ENCODE results near the gene TMC1. TPM values are rescaled to one million over a fixed set of nuclear protein-coding genes. Genes with fewer than 3 reads are reported as not detected.

TMC1 gene
- total and polyA plus RNA-seq, 10 of the 15 experiments (the other 5 are each of a cell fraction or from before 2014, with no cell fraction given), result 0.06 to 0.94 (median 0.40) TPM; not detected in 1

DNA sequence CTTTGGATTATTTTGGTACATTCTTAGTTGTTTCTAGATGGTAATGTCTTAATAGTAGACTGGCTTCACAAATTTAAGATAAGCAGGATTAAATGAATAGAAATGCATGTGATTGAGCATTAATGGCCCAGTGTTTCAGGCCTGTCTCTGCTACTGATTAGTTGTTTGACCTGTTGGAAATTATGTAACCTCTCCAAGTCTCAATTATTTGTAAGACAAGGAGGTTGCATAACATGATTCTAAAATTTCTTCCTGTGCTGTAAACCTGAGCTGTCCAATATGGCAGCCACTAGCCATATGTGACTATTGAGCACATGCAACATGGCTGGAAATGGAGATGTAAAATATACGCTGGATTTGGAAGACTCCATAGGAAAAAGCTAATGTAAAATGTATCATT lies 333.9 kb downstream of the TMC1 start:
- 94% methylated on average over 1 of the region's 1 CpG for WGBS (ENCODE audit: insufficient coverage, insufficient replicate concordance, low lambda C conversion rate, missing lambda C conversion rate)
- Histone ChIP-seq H3K36me3 (ENCODE audit: control insufficient read depth in 2 of 2, insufficient read depth in 2 of 2, low read length in 1 of 2) (no peaks in the 10 kb centered on the region), H3K79me2 (ENCODE audit: control insufficient read depth, insufficient read depth, low read length) (no peaks in the 10 kb centered on the region), H3K9me3 (replicated peaks; ENCODE audit: control insufficient read depth, insufficient read depth, low read length) (no peaks in the 10 kb centered on the region), H4K20me1 (ENCODE audit: control insufficient read depth, insufficient read depth) (no peaks in the 10 kb centered on the region), H2AFZ (ENCODE audit: control insufficient read depth, low read depth, low read length) (no peak overlapping the region), H3K4me1 (ENCODE audit: control insufficient read depth, insufficient read depth, low read length) (no peaks in the 10 kb centered on the region), H3K4me3 (no peak overlapping the region), H3K4me2 (ENCODE audit: control insufficient read depth, insufficient read depth) (no peak overlapping the region), H3K9ac (ENCODE audit: control insufficient read depth, insufficient read depth, low read length) (no peak overlapping the region), H3K27me3 (replicated peaks in 1 of 2; ENCODE audit: control insufficient read depth in 2 of 2, insufficient read depth in 2 of 2, low read length in 1 of 2) (no peaks in the 10 kb centered on the region), H3K27ac (ENCODE audit: control insufficient read depth, insufficient read depth) (no peak overlapping the region)
- DNase-seq (ENCODE audit: low read depth, low spot score) (no peak), FAIRE-seq (no peak), ATAC-seq (no peak)
- ChIA-PET SMC1A (ENCODE audit: uncharacterized antibody, unreplicated experiment) (no interaction called here), RAD21 (ENCODE audit: unreplicated experiment) (no interaction called here), POLR2A (no interaction called here), CTCF (interaction anchor here (1.2 to 1.3 kb wide), 2 partner anchors 29 to 211 kb away, joined by 4 read pairs; no protein-coding TSS in a partner anchor)
- BruUV-seq (replicated peaks), result no TSS peak
- intact Hi-C loops (cut with micrococcal nuclease; ENCODE audit: unreplicated experiment) (loop anchor here (5.0 kb wide), 1 partner anchor 327 kb away; no protein-coding TSS in a partner anchor), in situ Hi-C loops (cut with MboI) (loop anchor here (5.0 to 10.0 kb wide), 2 partner anchors 232 to 329 kb away; no protein-coding TSS in a partner anchor)
- TF ChIP-seq ZBED1 (IDR thresholded peaks at IDR 0.05; ENCODE audit: borderline replicate concordance) (no peak), NR2F1 (conservative IDR thresholded peaks at IDR 0.05) (no peak), SP1 (IDR thresholded peaks at IDR 0.05; ENCODE audit: low read depth, low read length) (no peak), POLR2A (IDR thresholded peaks at IDR 0.05; ENCODE audit: low read depth, low read length) (no peak), SMAD5 (IDR thresholded peaks at IDR 0.05; ENCODE audit: low read depth) (no peak), RBBP5 (conservative IDR thresholded peaks at IDR 0.05) (no peak)

DNA sequence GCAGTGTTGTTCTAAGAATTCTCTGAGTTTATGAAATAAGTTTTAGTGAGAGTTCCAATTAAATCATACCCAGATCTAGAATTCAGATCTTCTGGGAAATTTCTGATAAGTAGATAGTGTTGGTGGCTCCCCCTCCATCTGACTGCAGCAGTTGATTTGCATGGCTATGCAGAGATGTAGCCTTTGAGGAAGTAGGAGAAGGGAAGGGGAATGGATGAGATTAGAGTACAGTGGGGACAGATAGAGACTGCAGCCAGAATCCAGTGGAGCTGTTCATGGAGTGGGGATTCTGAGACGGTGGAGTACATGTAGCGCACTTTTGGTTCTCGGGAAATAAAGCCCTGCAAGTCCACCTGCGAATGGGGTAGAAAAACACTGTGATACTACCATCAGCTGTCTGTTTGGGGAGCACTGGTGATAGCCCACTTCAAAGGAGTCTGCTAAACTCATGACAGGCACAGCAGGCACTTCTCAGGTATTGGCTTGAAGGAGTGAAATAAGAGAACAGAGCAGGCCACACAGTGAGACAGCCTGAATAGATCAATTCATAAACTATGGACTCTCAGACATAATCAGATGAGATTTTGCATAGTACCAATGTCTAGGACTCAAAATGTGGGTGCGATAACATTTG lies 334.6 kb downstream of the TMC1 start:
- Histone ChIP-seq H3K4me2 (ENCODE audit: control insufficient read depth, insufficient read depth) (no peak overlapping the region), H4K20me1 (ENCODE audit: control insufficient read depth, insufficient read depth) (no peaks in the 10 kb centered on the region), H3K27me3 (replicated peaks in 1 of 2; ENCODE audit: control insufficient read depth in 2 of 2, insufficient read depth in 2 of 2, low read length in 1 of 2) (no peaks in the 10 kb centered on the region), H3K79me2 (ENCODE audit: control insufficient read depth, insufficient read depth, low read length) (no peaks in the 10 kb centered on the region), H3K9me3 (replicated peaks; ENCODE audit: control insufficient read depth, insufficient read depth, low read length) (no peaks in the 10 kb centered on the region), H3K27ac (ENCODE audit: control insufficient read depth, insufficient read depth) (no peak overlapping the region), H3K4me1 (ENCODE audit: control insufficient read depth, insufficient read depth, low read length) (no peaks in the 10 kb centered on the region), H2AFZ (ENCODE audit: control insufficient read depth, low read depth, low read length) (no peak overlapping the region), H3K9ac (ENCODE audit: control insufficient read depth, insufficient read depth, low read length) (no peak overlapping the region), H3K4me3 (no peak overlapping the region), H3K36me3 (ENCODE audit: control insufficient read depth in 2 of 2, insufficient read depth in 2 of 2, low read length in 1 of 2) (no peaks in the 10 kb centered on the region)
- ChIA-PET SMC1A (ENCODE audit: uncharacterized antibody, unreplicated experiment) (interaction anchor here (1.1 to 3.0 kb wide), 3 partner anchors 105 to 225 kb away, joined by 3 to 24 read pairs (median 16); no protein-coding TSS in a partner anchor), CTCF (interaction anchor here (0.6 to 3.3 kb wide), 10 partner anchors 11 to 253 kb away, joined by 3 to 44 read pairs (median 4); no protein-coding TSS in a partner anchor), RAD21 (ENCODE audit: unreplicated experiment) (interaction anchor here (1.1 kb wide), 1 partner anchor 574 kb away, joined by 3 read pairs; no protein-coding TSS in a partner anchor), POLR2A (no interaction called here)
- DNase-seq (ENCODE audit: low read depth, low spot score) (no peak), ATAC-seq (no peak), FAIRE-seq (no peak)
- WGBS (ENCODE audit: insufficient coverage, insufficient replicate concordance, low lambda C conversion rate, missing lambda C conversion rate), result 79% methylated on average over 5 of the region's 5 CpGs
- in situ Hi-C loops (cut with MboI) (loop anchor here (5.0 to 10.0 kb wide), 2 partner anchors 231 to 329 kb away; no protein-coding TSS in a partner anchor), intact Hi-C loops (cut with micrococcal nuclease; ENCODE audit: unreplicated experiment) (loop anchor here (2.0 to 5.0 kb wide), 2 partner anchors 227 to 326 kb away; no protein-coding TSS in a partner anchor)
- no TSS peak for BruUV-seq (replicated peaks)
- no peak for TF ChIP-seq REST (IDR thresholded peaks at IDR 0.05; ENCODE audit: low read depth, low read length)
- TF ChIP-seq HDAC2 (IDR thresholded peaks at IDR 0.05), result no peak
- no peak for TF ChIP-seq IRF5 (IDR thresholded peaks at IDR 0.05; ENCODE audit: borderline replicate concordance)
- TF ChIP-seq, protein P1, sequence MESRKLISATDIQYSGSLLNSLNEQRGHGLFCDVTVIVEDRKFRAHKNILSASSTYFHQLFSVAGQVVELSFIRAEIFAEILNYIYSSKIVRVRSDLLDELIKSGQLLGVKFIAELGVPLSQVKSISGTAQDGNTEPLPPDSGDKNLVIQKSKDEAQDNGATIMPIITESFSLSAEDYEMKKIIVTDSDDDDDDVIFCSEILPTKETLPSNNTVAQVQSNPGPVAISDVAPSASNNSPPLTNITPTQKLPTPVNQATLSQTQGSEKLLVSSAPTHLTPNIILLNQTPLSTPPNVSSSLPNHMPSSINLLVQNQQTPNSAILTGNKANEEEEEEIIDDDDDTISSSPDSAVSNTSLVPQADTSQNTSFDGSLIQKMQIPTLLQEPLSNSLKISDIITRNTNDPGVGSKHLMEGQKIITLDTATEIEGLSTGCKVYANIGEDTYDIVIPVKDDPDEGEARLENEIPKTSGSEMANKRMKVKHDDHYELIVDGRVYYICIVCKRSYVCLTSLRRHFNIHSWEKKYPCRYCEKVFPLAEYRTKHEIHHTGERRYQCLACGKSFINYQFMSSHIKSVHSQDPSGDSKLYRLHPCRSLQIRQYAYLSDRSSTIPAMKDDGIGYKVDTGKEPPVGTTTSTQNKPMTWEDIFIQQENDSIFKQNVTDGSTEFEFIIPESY (IDR thresholded peaks at IDR 0.05), result no peak
- TF ChIP-seq RELA (IDR thresholded peaks at IDR 0.05; ENCODE audit: borderline replicate concordance, partially characterized antibody), result no peak

All from GM12878 (cell line).